Ascending aorta (tissue), 2 donors: ENCODE data around the gene DNAJC6. TPM values are rescaled to one million over a fixed set of nuclear protein-coding genes. Genes with fewer than 3 reads are reported as not detected.

ENCODE experiments used
- DNase-seq, 2 donors: peaks; one replicate each; pipeline ENCODE4 v3.0.0-alpha.2; 2019; ENCODE audit warnings: low spot score in 2 of 2
- H3K27ac ChIP-seq, 2 donors: fragments of 200-600 bp; sonication (generic); one replicate each; pipeline ENCODE4 v1.5.1; 2016 to 2017; ENCODE audit warnings: mild to moderate bottlenecking in 1 of 2
- H3K27me3 ChIP-seq: fragments of 200-600 bp; sonication (generic); one replicate; pipeline ENCODE4 v1.5.1; 2017
- H3K36me3 ChIP-seq, 2 donors: fragments of 200-600 bp; sonication (generic); one replicate each; pipeline ENCODE4 v1.5.1; 2016
- H3K4me1 ChIP-seq, 2 donors: fragments of 200-600 bp; sonication (generic); one replicate each; pipeline ENCODE4 v1.5.1; 2016 to 2017; ENCODE audit warnings: mild to moderate bottlenecking in 1 of 2
- H3K4me3 ChIP-seq, 2 donors: fragments of 200-600 bp; sonication (generic); one replicate each; pipeline ENCODE4 v1.5.1; 2016 to 2017; ENCODE audit warnings: mild to moderate bottlenecking in 1 of 2
- H3K9me3 ChIP-seq, 2 donors: fragments of 200-600 bp; sonication (generic); one replicate each; pipeline ENCODE4 v1.5.1; 2016
- intact Hi-C: fragments of 100-400 bp; cut with DNase I; formaldehyde crosslinking; loops from one replicate; pipeline ENCODE4 v1.15.1; 2023
- total RNA-seq: library from RNA; depleted of rRNA; stranded (reverse); fragments of >200 nt; gene quantifications from one replicate; pipeline ENCODE4 v1.1.0, GENCODE V29; 2016
- TF ChIP-seq, protein P1 (sequence below), 3 experiments: fragments of 200-600 bp in 2 of 3; fragments of 450-650 bp in 1 of 3; sonication (generic) in 2 of 3; IDR thresholded peaks; one replicate each; pipeline ENCODE4 v1.5.1; 2016 to 2019; ENCODE audit warnings: antibody characterized with exemption in 3 of 3, mild to moderate bottlenecking in 1 of 3, moderate library complexity in 1 of 3

The DNAJC6 gene
- total RNA-seq, 1 donor from 2014 or later = 0.21 TPM

DNA sequence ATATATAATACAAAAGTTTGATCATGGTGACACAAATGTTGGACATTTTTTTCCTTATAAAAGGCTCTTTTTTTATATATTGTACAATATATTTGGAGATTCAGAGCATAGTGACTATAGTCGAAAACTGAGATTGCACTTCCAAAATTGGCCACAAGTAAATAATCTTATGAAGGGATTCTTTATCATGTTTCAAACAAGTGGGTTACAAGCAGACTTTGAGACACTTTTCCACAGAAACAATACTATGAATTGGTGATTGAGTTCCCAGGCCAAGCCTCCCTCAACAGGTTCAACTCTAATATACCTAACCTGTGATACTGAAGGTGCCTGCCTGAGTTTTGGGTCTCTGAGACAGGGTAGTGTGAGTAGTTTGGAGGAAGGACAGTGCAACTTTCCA is 124.9 kb downstream of the DNAJC6 start:
- TF ChIP-seq, protein P1, sequence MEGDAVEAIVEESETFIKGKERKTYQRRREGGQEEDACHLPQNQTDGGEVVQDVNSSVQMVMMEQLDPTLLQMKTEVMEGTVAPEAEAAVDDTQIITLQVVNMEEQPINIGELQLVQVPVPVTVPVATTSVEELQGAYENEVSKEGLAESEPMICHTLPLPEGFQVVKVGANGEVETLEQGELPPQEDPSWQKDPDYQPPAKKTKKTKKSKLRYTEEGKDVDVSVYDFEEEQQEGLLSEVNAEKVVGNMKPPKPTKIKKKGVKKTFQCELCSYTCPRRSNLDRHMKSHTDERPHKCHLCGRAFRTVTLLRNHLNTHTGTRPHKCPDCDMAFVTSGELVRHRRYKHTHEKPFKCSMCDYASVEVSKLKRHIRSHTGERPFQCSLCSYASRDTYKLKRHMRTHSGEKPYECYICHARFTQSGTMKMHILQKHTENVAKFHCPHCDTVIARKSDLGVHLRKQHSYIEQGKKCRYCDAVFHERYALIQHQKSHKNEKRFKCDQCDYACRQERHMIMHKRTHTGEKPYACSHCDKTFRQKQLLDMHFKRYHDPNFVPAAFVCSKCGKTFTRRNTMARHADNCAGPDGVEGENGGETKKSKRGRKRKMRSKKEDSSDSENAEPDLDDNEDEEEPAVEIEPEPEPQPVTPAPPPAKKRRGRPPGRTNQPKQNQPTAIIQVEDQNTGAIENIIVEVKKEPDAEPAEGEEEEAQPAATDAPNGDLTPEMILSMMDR (IDR thresholded peaks at IDR 0.05) = no peak
- H3K27me3 ChIP-seq = no peaks in the 10 kb centered on the region
- intact Hi-C loops = loop anchor here (5.0 kb wide), 1 partner anchor 253 kb away; no protein-coding TSS in a partner anchor
- H3K4me1 ChIP-seq = peaks cover 0 to 16% of the 10 kb centered on the region in 2 donors
- no peak overlapping the region for H3K27ac ChIP-seq
- H3K9me3 ChIP-seq = no peaks in the 10 kb centered on the region
- H3K36me3 ChIP-seq = peaks cover 5 to 32% of the 10 kb centered on the region in 2 donors
- DNase-seq = no peak
- no peak overlapping the region for H3K4me3 ChIP-seq

DNA sequence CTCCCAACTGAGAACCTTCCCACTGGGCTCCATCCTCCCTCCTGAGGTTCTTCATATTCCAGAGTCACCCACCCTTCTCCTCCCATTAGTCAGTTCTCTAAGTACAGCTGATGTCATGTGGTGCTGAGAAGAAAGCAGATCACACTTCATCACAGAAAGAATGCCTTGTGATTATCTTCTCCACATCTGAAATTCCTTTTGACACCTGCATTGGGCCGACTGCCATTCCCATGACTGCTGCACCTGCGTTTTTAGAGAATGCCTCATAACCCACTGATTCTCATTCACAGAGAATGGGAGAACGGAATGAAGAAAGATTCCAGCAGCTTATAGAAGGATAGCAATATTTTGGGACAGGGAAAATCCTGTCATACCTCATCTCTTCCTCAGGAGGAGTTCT is 125.4 kb downstream of the DNAJC6 start:
- Histone ChIP-seq H3K4me3 (no peak overlapping the region), H3K4me1 (peaks cover 0 to 11% of the 10 kb centered on the region in 2 donors), H3K36me3 (peaks cover 5 to 32% of the 10 kb centered on the region in 2 donors), H3K27me3 (no peaks in the 10 kb centered on the region), H3K27ac (no peak overlapping the region), H3K9me3 (no peaks in the 10 kb centered on the region)
- TF ChIP-seq, protein P1 (IDR thresholded peaks at IDR 0.05) = no peak
- no peak for DNase-seq
- intact Hi-C loops = loop anchor here (5.0 kb wide), 1 partner anchor 253 kb away; no protein-coding TSS in a partner anchor

DNA sequence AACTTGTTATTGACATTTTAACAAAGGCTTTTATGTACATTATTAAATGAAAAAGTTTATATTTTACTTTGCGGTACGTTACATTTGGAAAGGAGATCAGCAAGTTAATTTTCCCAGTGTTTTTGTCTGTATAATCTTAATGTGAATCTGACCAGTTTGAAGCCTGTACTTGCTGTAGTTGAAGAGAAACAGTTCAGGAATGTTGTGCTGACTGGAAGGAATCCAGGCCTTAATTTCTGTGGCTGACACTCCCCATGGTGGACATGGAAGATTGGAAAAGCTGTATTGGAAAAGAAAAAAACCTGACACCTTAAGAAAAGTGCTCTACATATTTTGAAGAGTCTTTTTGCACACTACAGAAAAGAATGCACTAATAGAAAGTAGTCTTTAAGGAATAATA is 126.6 kb downstream of the DNAJC6 start:
- TF ChIP-seq, protein P1 (IDR thresholded peaks at IDR 0.05) = no peak
- no peak for DNase-seq
- H3K4me1 ChIP-seq = peaks cover 0 to 3% of the 10 kb centered on the region in 2 donors
- H3K27ac ChIP-seq = no peak overlapping the region
- intact Hi-C loops = no loop called here
- H3K4me3 ChIP-seq = no peak overlapping the region
- peaks cover 5 to 27% of the 10 kb centered on the region in 2 donors for H3K36me3 ChIP-seq
- H3K9me3 ChIP-seq = no peaks in the 10 kb centered on the region
- H3K27me3 ChIP-seq = no peaks in the 10 kb centered on the region

DNA sequence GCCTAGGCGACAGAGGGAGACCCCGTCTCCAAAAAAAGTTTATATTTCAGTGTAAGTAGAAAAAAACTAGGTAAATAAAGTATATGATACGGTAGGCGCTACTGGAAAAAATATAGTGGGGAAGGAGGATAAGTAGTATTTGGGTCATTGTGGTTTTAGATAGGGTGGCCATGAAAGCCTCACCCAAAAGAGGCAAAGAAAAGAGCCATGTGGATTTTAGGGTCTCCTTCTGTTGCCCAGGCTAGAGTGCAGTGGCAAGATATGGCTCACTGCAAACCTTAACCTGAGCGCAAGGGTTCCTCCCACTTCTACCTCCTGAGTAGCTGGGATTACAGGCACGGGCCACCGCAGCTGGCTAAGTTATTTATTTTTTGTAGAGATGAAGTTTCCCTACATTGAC is 128.3 kb downstream of the DNAJC6 start:
- H3K36me3 ChIP-seq = peaks cover 0 to 19% of the 10 kb centered on the region in 2 donors
- H3K27ac ChIP-seq = no peak overlapping the region
- H3K9me3 ChIP-seq = no peaks in the 10 kb centered on the region
- no peaks in the 10 kb centered on the region for H3K4me1 ChIP-seq
- intact Hi-C loops = no loop called here
- no peak overlapping the region for H3K4me3 ChIP-seq
- no peak for DNase-seq
- no peaks in the 10 kb centered on the region for H3K27me3 ChIP-seq
- TF ChIP-seq, protein P1 (IDR thresholded peaks at IDR 0.05) = no peak

DNA sequence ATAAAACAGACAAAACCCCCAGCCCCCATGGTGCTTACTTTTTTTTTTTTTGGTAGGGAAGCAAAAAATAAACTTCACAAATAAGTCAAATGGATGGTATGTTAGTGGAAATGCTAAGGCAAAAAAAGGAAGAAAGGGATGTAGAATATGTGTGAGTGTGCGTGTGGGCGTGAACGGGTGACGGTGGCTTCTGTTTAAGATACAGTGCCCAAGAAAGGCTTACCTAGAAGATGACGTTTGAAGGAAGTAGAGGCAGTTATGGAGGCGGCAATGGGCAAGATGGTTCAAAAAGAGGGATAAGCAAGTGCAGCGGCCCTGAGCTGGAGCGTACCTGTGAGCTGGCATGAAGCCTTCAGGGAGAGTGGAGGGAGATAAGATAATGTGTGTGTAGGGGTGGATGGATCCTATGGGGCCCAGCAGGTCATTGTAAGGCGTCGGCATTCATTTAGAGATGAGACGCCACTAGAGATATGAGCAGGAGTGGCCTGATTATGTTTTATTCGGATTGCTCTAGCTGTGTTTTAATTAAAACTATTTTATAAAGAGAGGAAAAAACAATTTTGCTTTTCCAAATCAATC is 131.1 kb downstream of the DNAJC6 start:
- Histone ChIP-seq H3K36me3 (peaks cover 0 to 7% of the 10 kb centered on the region in 2 donors), H3K4me1 (no peaks in the 10 kb centered on the region), H3K9me3 (no peaks in the 10 kb centered on the region), H3K27ac (no peak overlapping the region), H3K27me3 (no peaks in the 10 kb centered on the region), H3K4me3 (no peak overlapping the region)
- intact Hi-C loops = no loop called here
- no peak for DNase-seq
- TF ChIP-seq, protein P1 (IDR thresholded peaks at IDR 0.05) = no peak
